ENCODE measurements around the gene ANKEF1.

ANKEF1 gene

GRCh38 chr20:10065154-10065833, 30.5 kb downstream of the ANKEF1 start:
- no peak for TF ChIP-seq CTCF (IDR thresholded peaks at IDR 0.05)

DNA sequence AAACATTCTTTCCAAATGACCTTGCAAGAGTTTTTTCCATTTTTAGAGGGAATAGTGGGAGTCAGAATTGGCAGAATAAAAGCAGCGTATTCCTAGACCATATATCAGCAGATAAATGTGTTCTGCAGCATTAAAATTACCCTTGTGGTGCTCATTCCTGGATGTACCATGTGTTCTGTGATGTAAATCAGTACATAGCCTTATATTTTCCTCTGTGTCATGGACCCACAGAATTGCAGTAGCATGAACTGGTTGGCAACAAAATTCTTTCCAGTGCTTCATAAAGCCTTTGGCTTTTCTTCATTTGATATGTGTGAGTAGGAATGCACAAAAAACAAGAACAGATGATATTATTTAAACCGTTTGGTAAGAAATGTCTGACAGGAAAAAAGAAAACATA, 32.5 kb downstream of the ANKEF1 start:
- TF ChIP-seq CTCF (IDR thresholded peaks at IDR 0.05) = no peak

DNA sequence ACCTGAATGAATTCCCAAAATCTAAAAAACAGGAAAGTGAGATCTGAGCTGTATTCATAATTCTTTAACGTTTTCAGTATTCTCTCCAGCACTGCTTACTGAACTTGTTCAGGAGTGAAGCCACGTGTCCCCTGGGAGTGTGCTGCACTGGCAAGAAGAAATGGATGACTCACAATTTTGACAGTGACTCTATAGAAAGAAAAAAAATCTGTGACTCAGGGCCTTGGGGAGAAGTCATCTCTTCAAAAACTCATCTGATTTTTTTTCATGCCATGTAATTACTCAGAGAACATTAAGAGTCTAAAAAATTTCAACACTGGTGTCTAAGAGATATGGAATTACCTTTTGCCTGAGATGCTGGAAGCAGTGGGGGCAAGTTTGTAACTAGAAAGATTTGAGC, 39.7 kb downstream of the ANKEF1 start:
- no peak for TF ChIP-seq CTCF (IDR thresholded peaks at IDR 0.05)

DNA sequence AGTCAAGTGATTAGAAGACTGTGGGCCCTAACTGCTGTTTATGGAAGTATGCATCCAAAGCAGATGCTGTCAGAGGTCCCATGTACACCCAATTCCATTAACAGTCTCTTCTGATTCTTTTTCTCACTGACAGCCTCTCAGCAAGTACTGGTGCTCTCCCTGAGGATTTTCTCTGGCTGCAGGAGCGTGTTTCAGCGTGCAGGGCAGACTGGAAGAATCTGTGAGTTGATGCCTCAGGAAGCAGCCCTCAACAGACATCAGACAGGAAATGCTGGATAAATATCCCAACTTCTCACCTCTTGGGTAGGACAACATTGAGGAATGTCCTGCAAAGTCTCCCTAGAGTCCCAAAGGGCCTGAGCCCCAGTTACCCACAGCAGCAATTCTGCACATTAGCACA, 40.8 kb downstream of the ANKEF1 start:
- TF ChIP-seq CTCF (IDR thresholded peaks at IDR 0.05) = no peak

DNA sequence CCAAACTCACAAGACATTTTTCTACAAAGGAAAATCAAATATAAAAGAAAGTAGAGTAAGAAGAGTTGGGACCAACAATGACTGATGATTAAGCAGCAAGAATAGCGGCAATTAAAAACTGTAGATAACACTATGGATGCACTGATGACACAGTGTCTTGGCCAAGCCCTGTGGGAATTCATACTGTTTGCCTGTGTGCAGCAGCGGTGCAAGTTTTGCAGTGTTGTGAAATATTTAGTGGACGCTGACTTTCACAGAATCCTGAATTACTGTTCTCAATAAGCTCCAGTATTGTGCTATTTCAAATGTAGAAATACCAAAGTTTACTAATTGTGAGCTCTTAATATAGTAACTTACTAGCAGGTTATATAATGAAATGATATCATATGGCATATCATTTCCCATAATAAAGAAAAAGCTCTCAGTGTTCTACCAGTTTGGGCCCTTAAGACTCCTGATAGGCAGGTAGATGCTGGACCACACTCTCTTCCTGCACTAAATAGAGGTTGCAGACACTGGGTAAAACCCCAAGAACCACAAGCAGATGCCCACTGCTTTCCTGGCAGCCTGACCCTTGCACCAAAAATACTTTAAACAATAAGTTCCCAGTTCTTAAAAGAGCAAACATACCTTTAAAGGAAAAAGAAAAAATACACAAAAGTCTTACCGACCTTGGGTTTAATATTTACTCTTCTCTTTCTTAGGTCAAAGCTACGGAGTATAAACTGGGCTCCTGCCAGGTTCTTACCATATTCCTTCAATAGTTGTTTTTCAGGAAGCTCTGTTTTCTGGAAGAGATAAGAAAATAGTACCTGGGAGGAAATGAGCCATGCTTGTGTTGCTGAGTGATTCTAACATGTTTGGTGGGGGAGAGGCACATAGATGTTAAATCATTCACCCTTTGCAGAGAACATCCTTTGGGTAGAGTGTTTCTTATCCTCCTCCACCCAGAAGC, 41.6 kb downstream of the ANKEF1 start:
- no peak for TF ChIP-seq CTCF (IDR thresholded peaks at IDR 0.05)

GRCh38 chr20:10077081-10077471, 42.3 kb downstream of the ANKEF1 start:
- TF ChIP-seq CTCF (IDR thresholded peaks at IDR 0.05) = peak; percentile 58

GRCh38 chr20:10077886-10078285, 43.1 kb downstream of the ANKEF1 start:
- no peak for TF ChIP-seq CTCF (IDR thresholded peaks at IDR 0.05)
